HepG2 (cell line): Measurements from ENCODE around the gene CA12. TPM values are rescaled to one million over a fixed set of nuclear protein-coding genes. Genes with fewer than 3 reads are reported as not detected.

Experiments used
- ATAC-seq: fragments of 200-7000 bp; cut with Tn5 transposase; 3 replicates; pipeline ENCODE4 v1.9.1; 2020; ENCODE audit warnings: mild to moderate bottlenecking, moderate library complexity
- BruUV-seq: library from RNA; stranded (reverse); fragments of 400-500 nt; replicated peaks from 2 replicates; lab custom pipeline; 2021; lab: Mats Ljungman, UMichigan
- CTCF ChIA-PET: fragments of 300-600 bp; formaldehyde crosslinking; extraction: SDS; loops from one replicate; lab custom pipeline; 2021; ENCODE audit warnings: low total read pairs, inconsistent platforms, low intra/inter-chr PET ratio; lab: Yijun Ruan, JAX
- POLR2A ChIA-PET: fragments of 350-600 bp; sonication (Branson Sonifier 250); formaldehyde crosslinking; loops from one replicate; lab custom pipeline; 2020; ENCODE audit warnings: antibody characterized with exemption, inconsistent platforms; lab: Yijun Ruan, JAX
- DNase-seq: peaks from one replicate; pipeline ENCODE4 v3.0.0-alpha.2; 2015; ENCODE audit warnings: low spot score
- FAIRE-seq: peaks from 3 replicates; lab custom pipeline; 2011; peaks lifted over from hg19 to GRCh38; lab: Jason Lieb, UNC
- H2AFZ ChIP-seq: one replicate; pipeline ENCODE4 v1.6.1; 2011; ENCODE audit warnings: low read length, inconsistent platforms
- H3K27ac ChIP-seq: fragments of 300-600 bp; 3 replicates; pipeline ENCODE4 v1.8.0; 2011; ENCODE audit warnings: mixed run types, mild to moderate bottlenecking, mixed read lengths, low read length, inconsistent platforms; ENCODE audit not compliant: insufficient read depth; ENCODE audit errors: extremely low read length
- H3K27me3 ChIP-seq, 2 experiments: fragments of 200-600 bp in 1 of 2; 2 replicates in 1 of 2; 3 replicates in 1 of 2; pipeline versions ENCODE4 v1.6.0 to v1.8.0; 2011; ENCODE audit warnings: low read length in 2 of 2, mild to moderate bottlenecking in 2 of 2, moderate library complexity in 2 of 2, inconsistent platforms in 1 of 2; ENCODE audit not compliant: insufficient read depth in 2 of 2, control insufficient read depth in 1 of 2
- H3K36me3 ChIP-seq, 2 experiments: fragments of 200-600 bp in 1 of 2; replicated peaks in 1 of 2; 2 replicates in 1 of 2; 3 replicates in 1 of 2; pipeline versions ENCODE4 v1.5.1 to v1.8.0; 2011; ENCODE audit warnings: low read length in 2 of 2, inconsistent platforms in 1 of 2; ENCODE audit not compliant: insufficient read depth in 2 of 2, control insufficient read depth in 1 of 2
- H3K4me1 ChIP-seq: 2 replicates; pipeline ENCODE4 v1.5.1; 2012; ENCODE audit warnings: low read length, inconsistent platforms; ENCODE audit not compliant: insufficient read depth
- H3K4me2 ChIP-seq: 2 replicates; pipeline ENCODE4 v1.6.0; 2011; ENCODE audit warnings: low read depth, low read length, inconsistent platforms
- H3K4me3 ChIP-seq, 3 experiments: fragments of 200-600 bp in 1 of 3; sonication (generic), shearing (Covaris generic) in 1 of 3; replicated peaks in 1 of 3; 2 replicates each; pipeline ENCODE4 v1.5.1; 2011 to 2016; ENCODE audit warnings: low read length in 3 of 3, inconsistent platforms in 2 of 3, low read depth in 2 of 3, mild to moderate bottlenecking in 2 of 3, control low read depth in 1 of 3, mixed read lengths in 1 of 3; ENCODE audit not compliant: insufficient read depth in 1 of 3
- H3K79me2 ChIP-seq: one replicate; pipeline ENCODE4 v1.6.1; 2011; ENCODE audit warnings: low read length, inconsistent platforms; ENCODE audit not compliant: insufficient read depth
- H3K9ac ChIP-seq: 2 replicates; pipeline ENCODE4 v1.6.0; 2011; ENCODE audit warnings: mild to moderate bottlenecking, low read depth, low read length, inconsistent platforms; ENCODE audit not compliant: insufficient read depth
- H3K9me3 ChIP-seq: 2 replicates; pipeline ENCODE4 v1.5.1; 2012; ENCODE audit warnings: mild to moderate bottlenecking, low read length
- H4K20me1 ChIP-seq: 2 replicates; pipeline ENCODE4 v1.6.0; 2011; ENCODE audit warnings: inconsistent platforms, mild to moderate bottlenecking, low read length, moderate library complexity; ENCODE audit not compliant: insufficient read depth
- CBX2 ChIP-seq, 2 experiments: fragments of 200-600 bp in 1 of 2; sonication (generic); formaldehyde crosslinking in 1 of 2; IDR thresholded peaks; 2 replicates each; pipeline versions ENCODE4 v1.7.0 to v1.8.1; 2018 to 2022; ENCODE audit warnings: low read depth in 2 of 2, low read length in 1 of 2, mild to moderate bottlenecking in 1 of 2, missing genetic modification reagents in 1 of 2
- GTF3A ChIP-seq: sonication (generic); formaldehyde crosslinking; conservative IDR thresholded peaks from 2 replicates; pipeline ENCODE4 v1.4.0; 2020; ENCODE audit warnings: mild to moderate bottlenecking, missing genetic modification reagents
- PPARG ChIP-seq: conservative IDR thresholded peaks from 2 replicates; pipeline ENCODE4 v1.6.1; 2016; ENCODE audit warnings: missing biosample characterization, missing genetic modification reagents
- SETDB1 ChIP-seq: sonication (generic); formaldehyde crosslinking; IDR thresholded peaks from 2 replicates; pipeline ENCODE4 v1.5.1; 2020; ENCODE audit warnings: missing genetic modification reagents, mild to moderate bottlenecking, borderline replicate concordance
- SKI ChIP-seq: fragments of 450-650 bp; IDR thresholded peaks from one replicate; pipeline ENCODE4 v1.6.1; 2018; ENCODE audit warnings: mild to moderate bottlenecking; ENCODE audit not compliant: partially characterized antibody
- SP4 ChIP-seq: sonication (generic); formaldehyde crosslinking; IDR thresholded peaks from 2 replicates; pipeline ENCODE4 v1.8.1; 2023; ENCODE audit warnings: mild to moderate bottlenecking, missing genetic modification reagents
- THAP8 ChIP-seq: sonication (generic); formaldehyde crosslinking; IDR thresholded peaks from 2 replicates; pipeline ENCODE4 v1.5.1; 2020; ENCODE audit warnings: missing genetic modification reagents, mild to moderate bottlenecking, borderline replicate concordance
- ZBTB1 ChIP-seq: sonication (generic); formaldehyde crosslinking; IDR thresholded peaks from 2 replicates; pipeline ENCODE4 v1.4.0; 2020; ENCODE audit warnings: missing genetic modification reagents, borderline replicate concordance
- ZNF24 ChIP-seq: fragments of 450-650 bp; IDR thresholded peaks from 2 replicates; pipeline ENCODE4 v1.6.1; 2017; ENCODE audit warnings: antibody characterized with exemption, mild to moderate bottlenecking
- ZNF441 ChIP-seq: sonication (generic); formaldehyde crosslinking; IDR thresholded peaks from 2 replicates; pipeline ENCODE4 v1.7.0; 2021; ENCODE audit warnings: missing genetic modification reagents, borderline replicate concordance
- ZNF660 ChIP-seq: sonication (generic); formaldehyde crosslinking; IDR thresholded peaks from 2 replicates; pipeline ENCODE4 v1.5.1; 2020; ENCODE audit warnings: mild to moderate bottlenecking, low read depth, missing genetic modification reagents, borderline replicate concordance
- WGBS: methylation state at CpG from one replicate; pipeline ENCODE4 v1.1.6; 2017; ENCODE audit warnings: low lambda C conversion rate; 5-methylcytosine and 5-hydroxymethylcytosine counted together
- in situ Hi-C: cut with HindIII; loops from 2 replicates; pipeline ENCODE4 v1.10.0; 2017; ENCODE audit warnings: low pct_unique_long_range_greater_than_20kb; ENCODE audit not compliant: extremely low pct_ligation_motif_present
- intact Hi-C: fragments of 100-400 bp; cut with micrococcal nuclease; formaldehyde crosslinking; loops from one replicate; pipeline ENCODE4 v1.10.0; 2022; ENCODE audit not compliant: unreplicated experiment
- polyA plus RNA-seq, 8 experiments: library from polyadenylated mRNA; depleted of rRNA in 3 of 8; stranded (reverse) in 7 of 8; unstranded in 1 of 8; fragments of >200 nt; fragmentation: Illumina TruSeq in 4 of 8; extraction: Trizol in 4 of 8; gene quantifications; 2 replicates each; pipeline versions ENCODE4 v1.2.1 to v1.2.3, GENCODE V29; 2011 to 2016; ENCODE audit warnings: low read depth in 4 of 8, missing spikeins in 1 of 8, mixed read lengths in 1 of 8; ENCODE audit not compliant: insufficient read depth in 1 of 8
- total RNA-seq, 5 experiments: library from RNA; depleted of rRNA; stranded (reverse); fragments of >200 nt; fragmentation: Illumina TruSeq; extraction: Trizol; gene quantifications; 2 replicates each; pipeline ENCODE4 v1.2.3, GENCODE V29; 2016; ENCODE audit warnings: low read depth in 1 of 5
- TF ChIP-seq, protein P1 (sequence below): sonication (generic); formaldehyde crosslinking; IDR thresholded peaks from 2 replicates; pipeline ENCODE4 v1.8.1; 2023; ENCODE audit warnings: mild to moderate bottlenecking, inconsistent platforms, moderate library complexity, missing genetic modification reagents, borderline replicate concordance
- TF ChIP-seq, protein P2 (sequence below): IDR thresholded peaks from 2 replicates; pipeline ENCODE4 v1.6.1; 2016; ENCODE audit warnings: mild to moderate bottlenecking

CA12 gene
- total and polyA plus RNA-seq, 2 of the 13 experiments (the other 11 are each of a cell fraction or from before 2014, with no cell fraction given) = 0.07 to 0.20 TPM

GRCh38 chr15:63337046-63337445, 44.6 kb downstream of the CA12 start (continued):
- no peak for TF ChIP-seq SETDB1
- TF ChIP-seq THAP8 = no peak
- TF ChIP-seq ZNF441 (CRISPR knock-in tag) = no peak

DNA sequence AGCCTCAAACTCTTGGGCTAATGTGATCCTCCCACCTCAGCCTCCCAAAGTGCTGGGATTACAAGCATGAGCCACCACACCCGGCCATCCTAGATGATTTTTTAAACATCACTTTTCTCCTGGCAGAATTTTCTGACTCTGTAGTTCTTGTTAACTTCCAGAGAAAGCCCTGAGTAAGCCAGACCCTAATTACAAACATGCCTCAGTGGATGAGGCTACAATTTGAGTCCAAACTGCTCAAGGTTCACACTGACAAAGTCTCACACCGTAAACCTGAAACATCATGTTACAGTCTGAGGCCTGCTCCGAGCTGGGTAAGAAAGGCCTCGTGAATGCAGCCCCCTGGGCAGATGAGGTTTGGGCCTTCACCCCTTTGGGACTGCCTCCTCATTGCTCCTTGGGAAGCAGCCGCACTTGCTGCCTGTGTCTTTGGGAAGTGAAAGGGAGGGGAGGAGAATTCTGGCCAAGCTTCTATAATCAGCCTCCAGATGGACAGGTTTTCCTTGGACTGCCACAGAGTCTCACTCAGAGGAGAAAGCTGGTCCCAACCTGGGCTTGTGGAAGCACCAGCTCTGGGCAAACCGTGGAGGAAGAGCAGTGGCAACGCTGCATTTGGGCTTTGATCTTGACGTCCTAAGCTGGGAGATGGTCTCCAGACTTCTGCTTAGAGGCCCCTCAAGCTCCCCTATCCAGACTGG, 46.0 kb downstream of the CA12 start:
- 12% methylated on average over 4 of the region's 8 CpGs for WGBS
- TF ChIP-seq PPARG (CRISPR knock-in tag) (no peak), SKI (no peak), ZNF660 (no peak), ZBTB1 (CRISPR knock-in tag) (no peak), CBX2 (IDR thresholded peaks at IDR 0.05; ENCODE audit: low read depth, low read length) (no peak), CBX2 (CRISPR knock-in tag; IDR thresholded peaks at IDR 0.05; ENCODE audit: low read depth) (no peak), ZNF24 (no peak), GTF3A (CRISPR knock-in tag) (no peak), SP4 (CRISPR knock-in tag) (no peak)
- TF ChIP-seq, protein P1, sequence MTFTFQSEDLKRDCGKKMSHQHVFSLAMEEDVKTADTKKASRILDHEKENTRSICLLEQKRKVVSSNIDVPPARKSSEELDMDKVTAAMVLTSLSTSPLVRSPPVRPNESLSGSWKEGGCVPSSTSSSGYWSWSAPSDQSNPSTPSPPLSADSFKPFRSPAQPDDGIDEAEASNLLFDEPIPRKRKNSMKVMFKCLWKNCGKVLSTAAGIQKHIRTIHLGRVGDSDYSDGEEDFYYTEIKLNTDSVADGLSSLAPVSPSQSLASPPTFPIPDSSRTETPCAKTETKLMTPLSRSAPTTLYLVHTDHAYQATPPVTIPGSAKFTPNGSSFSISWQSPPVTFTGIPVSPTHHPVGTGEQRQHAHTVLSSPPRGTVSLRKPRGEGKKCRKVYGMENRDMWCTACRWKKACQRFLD (CRISPR knock-in tag) = no peak
- TF ChIP-seq, protein P2, sequence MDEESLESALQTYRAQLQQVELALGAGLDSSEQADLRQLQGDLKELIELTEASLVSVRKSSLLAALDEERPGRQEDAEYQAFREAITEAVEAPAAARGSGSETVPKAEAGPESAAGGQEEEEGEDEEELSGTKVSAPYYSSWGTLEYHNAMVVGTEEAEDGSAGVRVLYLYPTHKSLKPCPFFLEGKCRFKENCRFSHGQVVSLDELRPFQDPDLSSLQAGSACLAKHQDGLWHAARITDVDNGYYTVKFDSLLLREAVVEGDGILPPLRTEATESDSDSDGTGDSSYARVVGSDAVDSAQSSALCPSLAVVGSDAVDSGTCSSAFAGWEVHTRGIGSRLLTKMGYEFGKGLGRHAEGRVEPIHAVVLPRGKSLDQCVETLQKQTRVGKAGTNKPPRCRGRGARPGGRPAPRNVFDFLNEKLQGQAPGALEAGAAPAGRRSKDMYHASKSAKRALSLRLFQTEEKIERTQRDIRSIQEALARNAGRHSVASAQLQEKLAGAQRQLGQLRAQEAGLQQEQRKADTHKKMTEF (CRISPR knock-in tag) = no peak
- BruUV-seq = no TSS peak
- intact Hi-C loops = no loop called here
- H3K9me3 ChIP-seq = no peaks in the 10 kb centered on the region
- no peak for ATAC-seq
- peaks cover 5% of the 10 kb centered on the region; the same call in 1 of the 2 replicates for H3K4me1 ChIP-seq
- no peaks in the 10 kb centered on the region for H4K20me1 ChIP-seq
- peaks cover 3 to 10% of the 10 kb centered on the region in 2 experiments; a peak in 3 of 5 replicates for H3K27me3 ChIP-seq
- FAIRE-seq = no peak
- POLR2A ChIA-PET = no interaction called here
- H3K4me3 ChIP-seq = no peak overlapping the region
- CTCF ChIA-PET = no interaction called here
- in situ Hi-C loops = no loop called here
- H3K9ac ChIP-seq = no peak overlapping the region
- no peak for DNase-seq
- no peak overlapping the region for H2AFZ ChIP-seq
- H3K27ac ChIP-seq = no peak overlapping the region
- no peaks in the 10 kb centered on the region for H3K36me3 ChIP-seq
- no peak overlapping the region for H3K4me2 ChIP-seq
- no peaks in the 10 kb centered on the region for H3K79me2 ChIP-seq
